K562 (cell line): ENCODE results near the gene VAMP8. TPM values are rescaled to one million over a fixed set of nuclear protein-coding genes. Genes with fewer than 3 reads are reported as not detected.

Experiments used
- ATAC-seq: fragments of 200-7000 bp; cut with Tn5 transposase; 3 replicates; pipeline ENCODE4 v1.9.1; 2020; ENCODE audit warnings: moderate library complexity
- BruUV-seq: library from RNA; stranded (reverse); fragments of 400-500 nt; replicated peaks from 2 replicates; lab custom pipeline; 2021; lab: Mats Ljungman, UMichigan
- CTCF ChIA-PET: fragments of 300-600 bp; formaldehyde crosslinking; extraction: SDS; loops from one replicate; lab custom pipeline; 2021; ENCODE audit warnings: low intra/inter-chr PET ratio; lab: Yijun Ruan, JAX
- POLR2A ChIA-PET: fragments of 300-600, 350-650 bp; sonication (Branson Sonifier 250); formaldehyde crosslinking; extraction: SDS; loops from one replicate; lab custom pipeline; 2021; ENCODE audit warnings: antibody characterized with exemption, inconsistent platforms; lab: Yijun Ruan, JAX
- DNase-seq, 4 experiments: peaks; one replicate each; pipeline versions ENCODE4 v3.0.0 to v3.0.0-alpha.2; 2011 to 2018; ENCODE audit warnings: low spot score in 3 of 4, mixed read lengths in 3 of 4; ENCODE audit errors: extremely low read depth in 1 of 4
- FAIRE-seq: peaks from 2 replicates; lab custom pipeline; 2011; peaks lifted over from hg19 to GRCh38; lab: Jason Lieb, UNC
- H2AFZ ChIP-seq: 2 replicates; pipeline ENCODE4 v1.6.0; 2011; ENCODE audit warnings: low read depth, low read length, control low read depth, inconsistent platforms
- H3K27ac ChIP-seq: fragments of 200-600 bp; 3 replicates; pipeline ENCODE4 v1.8.0; 2011; ENCODE audit warnings: low read depth, mild to moderate bottlenecking, control low read depth, inconsistent platforms, low read length, moderate library complexity, mixed read lengths; ENCODE audit errors: extremely low read depth
- H3K27me3 ChIP-seq, 2 experiments: fragments of 300-600 bp in 1 of 2; 2 replicates in 1 of 2; 3 replicates in 1 of 2; pipeline versions ENCODE4 v1.6.0 to v1.8.0; 2011; ENCODE audit warnings: inconsistent platforms in 2 of 2, low read length in 2 of 2, mild to moderate bottlenecking in 1 of 2, mixed read lengths in 1 of 2, moderate library complexity in 1 of 2; ENCODE audit not compliant: control insufficient read depth in 2 of 2, insufficient read depth in 2 of 2
- H3K36me3 ChIP-seq: fragments of 300-600 bp; 3 replicates; pipeline ENCODE4 v1.8.0; 2011; ENCODE audit warnings: mild to moderate bottlenecking, low read length, inconsistent platforms; ENCODE audit not compliant: control insufficient read depth, insufficient read depth
- H3K4me1 ChIP-seq, 2 experiments: fragments of 200-600 bp in 1 of 2; replicated peaks in 1 of 2; 2 replicates in 1 of 2; 3 replicates in 1 of 2; pipeline versions ENCODE4 v1.5.1 to v1.8.0; 2011; ENCODE audit warnings: inconsistent platforms in 2 of 2, low read length in 2 of 2, mild to moderate bottlenecking in 1 of 2, mixed read lengths in 1 of 2, moderate library complexity in 1 of 2; ENCODE audit not compliant: control insufficient read depth in 2 of 2, insufficient read depth in 2 of 2
- H3K4me2 ChIP-seq: 2 replicates; pipeline ENCODE4 v1.6.1; 2011; ENCODE audit warnings: low read length, control low read depth, inconsistent platforms, mixed read lengths; ENCODE audit not compliant: insufficient read depth
- H3K4me3 ChIP-seq: fragments of 200-600 bp; sonication (generic), shearing (Covaris generic); 2 replicates; pipeline ENCODE4 v1.5.1; 2016; ENCODE audit warnings: control low read depth, inconsistent platforms
- H3K79me2 ChIP-seq: fragments of 200-600 bp; 3 replicates; pipeline ENCODE4 v1.8.0; 2011; ENCODE audit warnings: low read length, inconsistent platforms; ENCODE audit not compliant: control insufficient read depth, insufficient read depth
- H3K9ac ChIP-seq, 2 experiments: 2 replicates each; pipeline versions ENCODE4 v1.6.0 to v1.6.1; 2011; ENCODE audit warnings: low read depth in 2 of 2, low read length in 2 of 2, control low read depth in 1 of 2, inconsistent platforms in 1 of 2, mild to moderate bottlenecking in 1 of 2, mixed read lengths in 1 of 2; ENCODE audit not compliant: insufficient read depth in 1 of 2
- H3K9me1 ChIP-seq: one replicate; pipeline ENCODE4 v1.6.0; 2011; ENCODE audit warnings: inconsistent platforms, mild to moderate bottlenecking, low read length, moderate library complexity; ENCODE audit not compliant: control insufficient read depth, insufficient read depth
- H3K9me3 ChIP-seq: replicated peaks from 2 replicates; pipeline ENCODE4 v1.5.1; 2011; ENCODE audit warnings: low read depth, low read length, inconsistent platforms; ENCODE audit not compliant: control insufficient read depth, insufficient read depth
- H4K20me1 ChIP-seq: replicated peaks from 2 replicates; pipeline ENCODE4 v1.6.1; 2011; ENCODE audit warnings: low read length, inconsistent platforms, mixed read lengths; ENCODE audit not compliant: control insufficient read depth, insufficient read depth
- ARHGAP35 ChIP-seq: fragments of 450-650 bp; IDR thresholded peaks from 2 replicates; pipeline ENCODE4 v1.6.1; 2018; ENCODE audit not compliant: partially characterized antibody
- CREB3L1 ChIP-seq: fragments of 450-650 bp; IDR thresholded peaks from 2 replicates; pipeline ENCODE4 v1.6.1; 2014; ENCODE audit warnings: low read depth, mild to moderate bottlenecking, moderate library complexity, borderline replicate concordance
- CREM ChIP-seq: IDR thresholded peaks from 2 replicates; pipeline ENCODE4 v1.6.1; 2014; ENCODE audit warnings: antibody characterized with exemption, low read depth
- EP400 ChIP-seq: fragments of 450-650 bp; IDR thresholded peaks from 2 replicates; pipeline ENCODE4 v1.6.1; 2017; ENCODE audit warnings: antibody characterized with exemption, mild to moderate bottlenecking, moderate library complexity
- ETS2 ChIP-seq: IDR thresholded peaks from 2 replicates; pipeline ENCODE4 v1.6.1; 2016; ENCODE audit warnings: borderline replicate concordance, missing genetic modification characterization, mild to moderate bottlenecking, moderate library complexity, missing compliant biosample characterization; ENCODE audit not compliant: poor library complexity, severe bottlenecking
- GABPB1 ChIP-seq: sonication (generic); formaldehyde crosslinking; IDR thresholded peaks from 2 replicates; pipeline ENCODE4 v1.8.0; 2022; ENCODE audit warnings: mild to moderate bottlenecking, missing genetic modification reagents
- GTF2B ChIP-seq: IDR thresholded peaks from 2 replicates; pipeline ENCODE4 v1.6.1; 2011; ENCODE audit not compliant: insufficient read length; ENCODE audit errors: extremely low read depth
- L3MBTL2 ChIP-seq: fragments of 450-650 bp; IDR thresholded peaks from 2 replicates; pipeline ENCODE4 v1.6.1; 2016; ENCODE audit warnings: mild to moderate bottlenecking, moderate library complexity
- MAFK ChIP-seq: IDR thresholded peaks from 2 replicates; pipeline ENCODE4 v1.6.1; 2011; ENCODE audit warnings: low read length, improper control_type of control experiment
- MXI1 ChIP-seq: IDR thresholded peaks from 2 replicates; pipeline ENCODE4 v1.6.1; 2011; ENCODE audit warnings: low read depth, mild to moderate bottlenecking, improper control_type of control experiment, low read length
- PTRF ChIP-seq: fragments of 450-650 bp; IDR thresholded peaks from 2 replicates; pipeline ENCODE4 v1.6.1; 2016; ENCODE audit warnings: mild to moderate bottlenecking, missing genetic modification characterization, missing compliant biosample characterization
- PYGO2 ChIP-seq: fragments of 450-650 bp; IDR thresholded peaks from 2 replicates; pipeline ENCODE4 v1.6.1; 2016; ENCODE audit warnings: mild to moderate bottlenecking, missing genetic modification characterization, moderate library complexity, missing compliant biosample characterization
- SIX5 ChIP-seq, 2 experiments: IDR thresholded peaks; 2 replicates each; pipeline ENCODE4 v1.6.1; 2011; ENCODE audit warnings: low read length in 2 of 2, borderline replicate concordance in 1 of 2, low read depth in 1 of 2, mild to moderate bottlenecking in 1 of 2, moderate library complexity in 1 of 2; ENCODE audit not compliant: insufficient read depth in 1 of 2
- SMARCE1 ChIP-seq: fragments of 450-650 bp; IDR thresholded peaks from 2 replicates; pipeline ENCODE4 v1.7.1; 2016; ENCODE audit warnings: mild to moderate bottlenecking
- ZNF311 ChIP-seq: fragments of 250-450 bp; sonication (Bioruptor Pico); IDR thresholded peaks from 2 replicates; pipeline ENCODE4 v1.4.0; 2020; ENCODE audit warnings: mild to moderate bottlenecking, moderate library complexity
- ZNF316 ChIP-seq: fragments of 450-650 bp; IDR thresholded peaks from 2 replicates; pipeline ENCODE4 v1.6.1; 2016
- WGBS: fragments of 100-300 bp; shearing (Covaris generic); methylation state at CpG from one replicate; pipeline ENCODE4 v1.1.6; 2016; ENCODE audit warnings: low coverage, mixed read lengths; ENCODE audit not compliant: insufficient coverage; ENCODE audit errors: missing lambda C conversion rate; 5-methylcytosine and 5-hydroxymethylcytosine counted together
- in situ Hi-C: fragments of 300-500 bp; cut with MboI; formaldehyde crosslinking; loops from 4 replicates; pipeline ENCODE4 v1.15.0; 2018; ENCODE audit warnings: inconsistent platforms, mixed read lengths
- intact Hi-C: fragments of 100-400 bp; cut with micrococcal nuclease; formaldehyde crosslinking; loops from 2 replicates; pipeline ENCODE4 v1.14.2; 2022
- polyA plus RNA-seq, 8 experiments: library from polyadenylated mRNA; depleted of rRNA in 4 of 8; stranded (reverse) in 5 of 8; unstranded in 3 of 8; fragments of >200 nt; fragmentation: Nextera tagmentation in 2 of 8; fragmentation: Illumina TruSeq in 1 of 8; extraction: Ambion mirVana in 2 of 8; extraction: Trizol in 1 of 8; gene quantifications; 2 replicates each; pipeline versions ENCODE4 v1.2.1 to v1.2.3, GENCODE V29; 2011 to 2014; ENCODE audit warnings: inconsistent platforms in 1 of 8, missing spikeins in 1 of 8
- total RNA-seq, 7 experiments: library from RNA; depleted of rRNA in 6 of 7; stranded (reverse); fragments of >200 nt in 6 of 7; fragmentation: Illumina TruSeq in 2 of 7; extraction: Trizol in 2 of 7; gene quantifications; 2 replicates each; pipeline versions ENCODE4 v1.2.1 to v1.2.3, GENCODE V29; 2011 to 2021; ENCODE audit warnings: low replicate concordance in 1 of 7
- TF ChIP-seq, protein P1 (sequence below), 2 experiments: fragments of 450-650 bp; IDR thresholded peaks; 2 replicates each; pipeline ENCODE4 v1.6.1; 2016
- TF ChIP-seq, protein P2 (sequence below): sonication (generic); formaldehyde crosslinking; IDR thresholded peaks from 2 replicates; pipeline ENCODE4 v1.8.1; 2023; ENCODE audit warnings: mild to moderate bottlenecking, missing genetic modification reagents

VAMP8 gene
- total and polyA plus RNA-seq, 9 of the 15 experiments (the other 6 are each of a cell fraction or from before 2014, with no cell fraction given): 107 to 571 (median 248) TPM

DNA sequence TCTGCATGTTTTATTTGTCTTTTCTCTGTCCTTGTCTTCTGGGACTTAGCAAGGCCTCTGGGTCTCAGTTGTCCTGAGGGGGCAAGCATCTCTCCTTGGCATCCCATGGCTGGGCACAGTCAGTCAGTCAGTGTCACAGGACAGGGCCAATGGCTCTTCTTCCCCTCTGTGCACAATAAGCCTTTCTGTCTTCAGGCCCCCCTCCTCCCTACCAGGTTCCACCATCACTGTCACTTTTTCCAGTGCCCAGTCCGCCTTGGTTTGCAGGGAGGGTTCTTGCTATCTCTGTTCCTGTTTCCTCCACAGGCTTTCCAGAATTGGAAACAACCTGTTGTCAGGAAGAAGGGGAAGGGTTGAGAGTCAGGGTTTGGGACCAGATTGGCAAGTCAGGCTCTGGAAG is 5.1 kb downstream of the VAMP8 start:
- Histone ChIP-seq H3K4me2 (no peak overlapping the region), H2AFZ (no peak overlapping the region), H3K9me1 (peaks cover 7% of the 10 kb centered on the region), H3K27ac (no peak overlapping the region), H3K9me3 (no peaks in the 10 kb centered on the region), H3K36me3 (peaks cover 42% of the 10 kb centered on the region; the same call in 2 of the 3 replicates), H3K9ac (no peak overlapping the region), H4K20me1 (no peaks in the 10 kb centered on the region), H3K4me1 (peaks cover 41 to 42% of the 10 kb centered on the region in 2 experiments), H3K79me2 (peaks cover 28% of the 10 kb centered on the region), H3K4me3 (no peak overlapping the region), H3K27me3 (no peaks in the 10 kb centered on the region)
- 64% methylated on average over 1 of the region's 1 CpG for WGBS
- intact Hi-C loops (no loop called here), in situ Hi-C loops (no loop called here)
- POLR2A ChIA-PET: interaction anchor here (2.0 to 2.3 kb wide), 2 partner anchors 12 to 36 kb away, joined by 6 to 8 read pairs; no protein-coding TSS in a partner anchor
- no TSS peak for BruUV-seq
- FAIRE-seq (no peak), ATAC-seq (no peak), DNase-seq (no peak)
- CTCF ChIA-PET: no interaction called here
- TF ChIP-seq SIX5 (IDR thresholded peaks at IDR 0.05; ENCODE audit: borderline replicate concordance in 1 of 2, insufficient read depth in 1 of 2, low read depth in 1 of 2, low read length in 2 of 2) (no peak), PTRF (tag) (no peak), ZNF311 (CRISPR knock-in tag) (no peak), L3MBTL2 (no peak), GTF2B (no peak), GABPB1 (CRISPR knock-in tag) (no peak), PYGO2 (tag) (no peak), ETS2 (no peak), MAFK (no peak), SMARCE1 (no peak), EP400 (no peak), ZNF316 (no peak), CREB3L1 (no peak), ARHGAP35 (no peak), MXI1 (no peak), CREM (no peak)
- TF ChIP-seq, protein P1, sequence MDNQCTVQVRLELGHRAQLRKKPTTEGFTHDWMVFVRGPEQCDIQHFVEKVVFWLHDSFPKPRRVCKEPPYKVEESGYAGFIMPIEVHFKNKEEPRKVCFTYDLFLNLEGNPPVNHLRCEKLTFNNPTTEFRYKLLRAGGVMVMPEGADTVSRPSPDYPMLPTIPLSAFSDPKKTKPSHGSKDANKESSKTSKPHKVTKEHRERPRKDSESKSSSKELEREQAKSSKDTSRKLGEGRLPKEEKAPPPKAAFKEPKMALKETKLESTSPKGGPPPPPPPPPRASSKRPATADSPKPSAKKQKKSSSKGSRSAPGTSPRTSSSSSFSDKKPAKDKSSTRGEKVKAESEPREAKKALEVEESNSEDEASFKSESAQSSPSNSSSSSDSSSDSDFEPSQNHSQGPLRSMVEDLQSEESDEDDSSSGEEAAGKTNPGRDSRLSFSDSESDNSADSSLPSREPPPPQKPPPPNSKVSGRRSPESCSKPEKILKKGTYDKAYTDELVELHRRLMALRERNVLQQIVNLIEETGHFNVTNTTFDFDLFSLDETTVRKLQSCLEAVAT (IDR thresholded peaks at IDR 0.05): no peak
- TF ChIP-seq, protein P2, sequence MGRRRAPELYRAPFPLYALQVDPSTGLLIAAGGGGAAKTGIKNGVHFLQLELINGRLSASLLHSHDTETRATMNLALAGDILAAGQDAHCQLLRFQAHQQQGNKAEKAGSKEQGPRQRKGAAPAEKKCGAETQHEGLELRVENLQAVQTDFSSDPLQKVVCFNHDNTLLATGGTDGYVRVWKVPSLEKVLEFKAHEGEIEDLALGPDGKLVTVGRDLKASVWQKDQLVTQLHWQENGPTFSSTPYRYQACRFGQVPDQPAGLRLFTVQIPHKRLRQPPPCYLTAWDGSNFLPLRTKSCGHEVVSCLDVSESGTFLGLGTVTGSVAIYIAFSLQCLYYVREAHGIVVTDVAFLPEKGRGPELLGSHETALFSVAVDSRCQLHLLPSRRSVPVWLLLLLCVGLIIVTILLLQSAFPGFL (CRISPR knock-in tag): no peak
